Measurements from ENCODE around the gene ZBTB12. TPM values are rescaled to one million over a fixed set of nuclear protein-coding genes. Genes with fewer than 3 reads are reported as not detected.

Gene ZBTB12, protein sequence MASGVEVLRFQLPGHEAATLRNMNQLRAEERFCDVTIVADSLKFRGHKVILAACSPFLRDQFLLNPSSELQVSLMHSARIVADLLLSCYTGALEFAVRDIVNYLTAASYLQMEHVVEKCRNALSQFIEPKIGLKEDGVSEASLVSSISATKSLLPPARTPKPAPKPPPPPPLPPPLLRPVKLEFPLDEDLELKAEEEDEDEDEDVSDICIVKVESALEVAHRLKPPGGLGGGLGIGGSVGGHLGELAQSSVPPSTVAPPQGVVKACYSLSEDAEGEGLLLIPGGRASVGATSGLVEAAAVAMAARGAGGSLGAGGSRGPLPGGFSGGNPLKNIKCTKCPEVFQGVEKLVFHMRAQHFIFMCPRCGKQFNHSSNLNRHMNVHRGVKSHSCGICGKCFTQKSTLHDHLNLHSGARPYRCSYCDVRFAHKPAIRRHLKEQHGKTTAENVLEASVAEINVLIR
- 1 to 10 TPM; 2.3 to 6.2 (median 3.4) TPM for total RNA-seq
- long read RNA-seq, donor 1, partial matches to known transcripts, result 0 of 2 reads
- long read RNA-seq, donor 1, other reads (novel, unspliced or antisense), result 2 of 2 reads
- long read RNA-seq, donor 2, result 0 reads

DNA sequence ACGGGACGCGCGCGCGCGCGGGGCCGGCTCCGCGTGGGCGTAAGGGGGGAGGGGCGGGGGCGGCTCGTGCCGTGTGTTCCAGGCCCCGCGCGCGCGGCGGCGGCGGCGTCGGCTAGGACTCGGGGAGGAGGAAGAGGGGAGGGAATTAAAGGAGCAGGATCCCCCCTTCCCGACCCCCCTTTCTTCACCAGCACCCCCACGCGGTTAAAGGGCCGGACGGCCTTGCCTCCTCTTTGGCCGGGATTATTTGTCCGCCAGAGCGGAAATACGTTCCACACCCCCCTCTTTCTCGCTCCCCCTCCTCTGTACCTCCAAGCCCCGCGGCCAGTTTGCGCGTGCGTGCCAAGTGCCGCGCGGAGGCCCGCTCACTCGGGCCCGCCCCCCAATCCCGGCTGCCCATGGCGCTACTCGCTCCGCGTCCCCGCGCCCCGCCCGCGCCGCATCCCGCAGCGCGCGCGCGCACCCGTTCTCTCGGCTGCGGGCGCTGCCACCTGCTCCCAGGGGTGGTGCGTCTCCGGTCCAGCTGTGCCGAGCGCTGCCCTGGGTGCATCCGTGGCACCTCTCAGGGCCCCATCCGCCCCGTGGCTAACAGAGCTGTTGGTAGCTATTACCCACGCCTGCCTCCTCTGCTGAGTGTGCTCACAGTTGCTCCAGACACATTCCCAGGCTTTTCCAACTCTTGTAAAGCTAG is at the start of gene ZBTB12:
Gene ZBTB12 (minus strand): TSS at position 134 of the 691 bp plus-strand sequence. CDS start 781 bp downstream, outside the sequence.
- TF ChIP-seq, protein P1, sequence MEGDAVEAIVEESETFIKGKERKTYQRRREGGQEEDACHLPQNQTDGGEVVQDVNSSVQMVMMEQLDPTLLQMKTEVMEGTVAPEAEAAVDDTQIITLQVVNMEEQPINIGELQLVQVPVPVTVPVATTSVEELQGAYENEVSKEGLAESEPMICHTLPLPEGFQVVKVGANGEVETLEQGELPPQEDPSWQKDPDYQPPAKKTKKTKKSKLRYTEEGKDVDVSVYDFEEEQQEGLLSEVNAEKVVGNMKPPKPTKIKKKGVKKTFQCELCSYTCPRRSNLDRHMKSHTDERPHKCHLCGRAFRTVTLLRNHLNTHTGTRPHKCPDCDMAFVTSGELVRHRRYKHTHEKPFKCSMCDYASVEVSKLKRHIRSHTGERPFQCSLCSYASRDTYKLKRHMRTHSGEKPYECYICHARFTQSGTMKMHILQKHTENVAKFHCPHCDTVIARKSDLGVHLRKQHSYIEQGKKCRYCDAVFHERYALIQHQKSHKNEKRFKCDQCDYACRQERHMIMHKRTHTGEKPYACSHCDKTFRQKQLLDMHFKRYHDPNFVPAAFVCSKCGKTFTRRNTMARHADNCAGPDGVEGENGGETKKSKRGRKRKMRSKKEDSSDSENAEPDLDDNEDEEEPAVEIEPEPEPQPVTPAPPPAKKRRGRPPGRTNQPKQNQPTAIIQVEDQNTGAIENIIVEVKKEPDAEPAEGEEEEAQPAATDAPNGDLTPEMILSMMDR (IDR thresholded peaks at IDR 0.05), result no peak
- DNase-seq (peak; percentile 89 to 94 (median 92)), ATAC-seq (peak; percentile 77)
- H3K36me3 ChIP-seq (ENCODE audit: low read depth), result peaks cover 3% of the 10 kb centered on the region
- intact Hi-C loops (cut with DNase I, micrococcal nuclease), result loop anchor here in 1 of 2 donors (10.0 kb wide), 1 partner anchor 53 kb away; the partner anchor contains the start of genes NELFE and SKIC2
- H3K4me3 ChIP-seq, result peak within 1 kb of the TSS; percentile 26
- no peaks in the 10 kb centered on the region for H3K9me3 ChIP-seq
- H3K4me1 ChIP-seq (ENCODE audit: low read depth), result peaks cover 22% of the 10 kb centered on the region

- intact Hi-C loops (cut with DNase I, micrococcal nuclease), result loop anchor here in 1 of 2 donors (10.0 kb wide), 1 partner anchor 45 kb away; the partner anchor contains the start of gene ZBTB12
- H3K4me3 ChIP-seq, result no peak overlapping the region
- peaks cover 10% of the 10 kb centered on the region for H3K4me1 ChIP-seq (ENCODE audit: low read depth)
- DNase-seq, result no peak
- ATAC-seq, result no peak
- H3K36me3 ChIP-seq (ENCODE audit: low read depth), result peaks cover 5% of the 10 kb centered on the region
- TF ChIP-seq, protein P1 (IDR thresholded peaks at IDR 0.05), result no peak
- H3K9me3 ChIP-seq, result no peaks in the 10 kb centered on the region
These were observed 48.2 kb upstream of the ZBTB12 start for GRCh38 chr6:31949926-31950548.

DNA sequence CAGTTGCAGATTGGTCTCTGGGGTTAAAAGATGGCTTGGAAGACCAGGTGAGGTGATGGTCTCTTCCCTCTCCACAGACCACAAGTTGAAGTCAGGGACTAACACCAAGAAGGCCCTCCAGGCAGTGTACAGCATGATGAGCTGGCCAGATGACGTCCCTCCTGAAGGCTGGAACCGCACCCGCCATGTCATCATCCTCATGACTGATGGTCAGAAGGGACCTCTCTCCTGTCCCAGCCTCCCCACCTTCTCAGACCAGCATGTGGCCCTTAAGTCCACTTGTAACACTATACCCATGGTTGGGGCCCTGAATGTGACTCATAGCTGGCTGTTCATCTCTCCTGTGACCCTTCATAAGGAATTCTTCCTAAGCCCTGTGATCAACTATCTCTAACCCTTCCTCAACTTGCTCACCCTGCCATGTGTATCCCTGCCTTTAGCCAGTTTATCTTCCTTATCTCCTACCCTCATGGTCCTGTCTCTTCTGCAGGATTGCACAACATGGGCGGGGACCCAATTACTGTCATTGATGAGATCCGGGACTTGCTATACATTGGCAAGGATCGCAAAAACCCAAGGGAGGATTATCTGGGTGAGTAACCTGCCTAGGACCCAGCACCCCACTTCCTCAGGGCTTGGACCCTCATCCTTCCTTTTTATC is 47.0 kb upstream of the ZBTB12 start:
- TF ChIP-seq, protein P1 (IDR thresholded peaks at IDR 0.05), result no peak
- Histone ChIP-seq H3K4me3 (no peak overlapping the region), H3K9me3 (no peaks in the 10 kb centered on the region), H3K36me3 (ENCODE audit: low read depth) (no peaks in the 10 kb centered on the region), H3K4me1 (ENCODE audit: low read depth) (peaks cover 10% of the 10 kb centered on the region)
- DNase-seq, result no peak
- ATAC-seq, result no peak
- intact Hi-C loops (cut with DNase I, micrococcal nuclease), result no loop called here

- intact Hi-C loops (cut with DNase I, micrococcal nuclease), result no loop called here
- DNase-seq, result no peak
- no peak overlapping the region for H3K4me3 ChIP-seq
- H3K4me1 ChIP-seq (ENCODE audit: low read depth), result peaks cover 10% of the 10 kb centered on the region
- no peak for ATAC-seq
- TF ChIP-seq, protein P1 (IDR thresholded peaks at IDR 0.05), result no peak
- H3K36me3 ChIP-seq (ENCODE audit: low read depth), result no peaks in the 10 kb centered on the region
- no peaks in the 10 kb centered on the region for H3K9me3 ChIP-seq
These were observed 46.4 kb upstream of the ZBTB12 start for GRCh38 chr6:31948306-31948705.

DNA sequence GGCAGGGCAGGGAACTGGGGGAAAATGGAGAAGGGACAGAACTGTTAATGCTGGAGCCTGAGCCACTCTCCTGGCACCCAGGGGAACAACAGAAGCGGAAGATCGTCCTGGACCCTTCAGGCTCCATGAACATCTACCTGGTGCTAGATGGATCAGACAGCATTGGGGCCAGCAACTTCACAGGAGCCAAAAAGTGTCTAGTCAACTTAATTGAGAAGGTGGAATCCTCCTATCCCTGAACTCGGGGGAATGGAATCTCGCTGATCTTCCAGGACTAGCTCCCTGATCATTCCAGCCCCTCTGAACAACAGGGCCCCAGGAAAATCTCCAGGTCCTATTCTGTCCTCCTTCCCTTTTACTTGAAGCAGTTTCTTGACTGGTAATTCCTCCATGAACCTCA is 46.0 kb upstream of the ZBTB12 start:
- Histone ChIP-seq H3K4me3 (no peak overlapping the region), H3K36me3 (ENCODE audit: low read depth) (no peaks in the 10 kb centered on the region), H3K4me1 (ENCODE audit: low read depth) (peaks cover 10% of the 10 kb centered on the region), H3K9me3 (no peaks in the 10 kb centered on the region)
- DNase-seq (no peak), ATAC-seq (no peak)
- intact Hi-C loops (cut with DNase I, micrococcal nuclease), result no loop called here
- TF ChIP-seq, protein P1 (IDR thresholded peaks at IDR 0.05), result no peak

Data from mucosa of descending colon (tissue), 3 donors.